Natural killer cell (primary cell): Measurements from ENCODE around the gene MYOD1. TPM values are rescaled to one million over a fixed set of nuclear protein-coding genes. Genes with fewer than 3 reads are reported as not detected.

Source experiments
- ATAC-seq, 3 donors: fragments of 150-1000 bp in 2 of 3; fragments of 200-7000 bp in 1 of 3; cut with Tn5 transposase; 1 replicate in 1 of 3; 2 replicates in 2 of 3; pipeline ENCODE4 v1.10.0; 2021; ENCODE audit warnings: mild to moderate bottlenecking in 2 of 3, moderate library complexity in 2 of 3
- DNase-seq, 2 donors: peaks; one replicate each; pipeline versions ENCODE4 v3.0.0 to v3.0.0-alpha.2; 2013 to 2021; ENCODE audit warnings: mixed read lengths in 1 of 2
- H3K27ac ChIP-seq: one replicate; pipeline ENCODE4 v1.5.1; 2013; ENCODE audit warnings: mild to moderate bottlenecking, low read length
- H3K27me3 ChIP-seq: one replicate; pipeline ENCODE4 v1.6.1; 2013; ENCODE audit warnings: low read length; ENCODE audit not compliant: control insufficient read depth, insufficient read depth
- H3K36me3 ChIP-seq: one replicate; pipeline ENCODE4 v1.6.1; 2013; ENCODE audit warnings: low read length; ENCODE audit not compliant: control insufficient read depth, insufficient read depth
- H3K4me1 ChIP-seq: one replicate; pipeline ENCODE4 v1.6.1; 2013; ENCODE audit warnings: low read length; ENCODE audit not compliant: control insufficient read depth, insufficient read depth
- H3K4me3 ChIP-seq: one replicate; pipeline ENCODE4 v1.5.1; 2013; ENCODE audit warnings: low read length
- H3K9me3 ChIP-seq: one replicate; pipeline ENCODE4 v1.6.1; 2013; ENCODE audit warnings: low read length; ENCODE audit not compliant: control insufficient read depth, insufficient read depth
- H3K27ac Mint-ChIP-seq, 2 donors: one replicate each; pipeline ENCODE4 v1.8.0; 2022; ENCODE audit warnings: mild to moderate bottlenecking in 2 of 2, mixed read lengths in 2 of 2, moderate library complexity in 1 of 2
- H3K27me3 Mint-ChIP-seq, 2 donors: one replicate each; pipeline ENCODE4 v1.8.0; 2022; ENCODE audit warnings: low read depth in 2 of 2, mixed read lengths in 2 of 2
- H3K36me3 Mint-ChIP-seq: one replicate; pipeline ENCODE4 v1.8.0; 2022; ENCODE audit warnings: mixed read lengths
- H3K4me1 Mint-ChIP-seq, 2 donors: one replicate each; pipeline ENCODE4 v1.8.0; 2022; ENCODE audit warnings: mixed read lengths in 2 of 2
- H3K4me3 Mint-ChIP-seq: one replicate; pipeline ENCODE4 v1.8.0; 2022; ENCODE audit warnings: mild to moderate bottlenecking, moderate library complexity, mixed read lengths
- H3K9me3 Mint-ChIP-seq, 2 donors: one replicate each; pipeline ENCODE4 v1.8.0; 2022; ENCODE audit warnings: mixed read lengths in 2 of 2
- WGBS: methylation state at CpG from one replicate; pipeline ENCODE4 v1.1.7; 2013; ENCODE audit warnings: missing lambda C conversion rate; ENCODE audit not compliant: insufficient coverage; 5-methylcytosine and 5-hydroxymethylcytosine counted together
- intact Hi-C: fragments of 100-400 bp; cut with micrococcal nuclease; formaldehyde crosslinking; loops from one replicate; pipeline ENCODE4 v1.14.2; 2022
- total RNA-seq, 4 donors: library from RNA; stranded (reverse); fragments of 120-200 nt in 1 of 4; gene quantifications; one replicate each; pipeline versions ENCODE4 v1.2.3 to v1.2.4, GENCODE V29; 2013 to 2022
- TF ChIP-seq, protein P1 (sequence below): fragments of 200-600 bp; IDR thresholded peaks from one replicate; pipeline ENCODE4 v1.8.0; 2022; ENCODE audit warnings: antibody characterized with exemption

MYOD1 gene
- total RNA-seq, 3 donors from 2014 or later (not counting 1 experiment from before 2014, with no cell fraction given) = not detected

DNA sequence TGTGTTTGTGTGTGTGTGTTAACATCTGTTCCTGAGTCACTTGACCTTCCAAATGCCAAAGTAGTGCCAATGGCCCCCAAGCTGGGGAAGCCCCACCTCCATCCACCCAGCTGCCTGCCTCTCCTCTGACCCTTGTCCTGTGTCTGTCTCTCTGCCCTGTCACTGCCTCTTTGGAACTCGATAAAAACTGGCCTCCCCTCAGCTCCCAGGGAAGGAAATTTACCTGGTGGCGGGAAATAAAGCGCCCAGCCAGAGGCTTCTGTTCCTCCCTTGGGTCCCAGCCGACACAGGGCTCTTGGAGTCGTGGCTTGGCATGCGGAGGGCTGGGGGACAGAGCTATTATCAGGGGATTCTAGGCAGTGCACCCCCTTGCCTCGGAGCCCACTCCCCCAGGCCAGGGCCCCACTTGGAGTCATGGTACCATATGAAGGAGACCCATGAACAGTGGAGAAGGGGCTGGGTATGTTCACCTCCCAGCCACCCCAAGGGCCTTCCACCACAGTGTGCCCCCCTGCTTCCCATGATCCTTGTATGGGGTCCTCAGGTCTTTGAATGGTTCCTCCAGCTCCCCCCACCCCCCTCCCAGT, 21.4 kb downstream of the MYOD1 start:
- no peak overlapping the region for H3K4me3 ChIP-seq
- Mint-ChIP-seq H3K9me3 (no peaks in the 10 kb centered on the region), H3K4me1 (no peaks in the 10 kb centered on the region), H3K27me3 (peaks cover 9 to 27% of the 10 kb centered on the region in 2 donors), H3K27ac (no peak overlapping the region), H3K4me3 (no peak overlapping the region), H3K36me3 (no peaks in the 10 kb centered on the region)
- ATAC-seq = no peak
- no peak for DNase-seq
- H3K27me3 ChIP-seq = peaks cover 5% of the 10 kb centered on the region
- H3K36me3 ChIP-seq = no peaks in the 10 kb centered on the region
- WGBS = 74% methylated on average over 7 of the region's 7 CpGs
- no peaks in the 10 kb centered on the region for H3K9me3 ChIP-seq
- intact Hi-C loops = no loop called here
- no peaks in the 10 kb centered on the region for H3K4me1 ChIP-seq
- no peak overlapping the region for H3K27ac ChIP-seq
- TF ChIP-seq, protein P1, sequence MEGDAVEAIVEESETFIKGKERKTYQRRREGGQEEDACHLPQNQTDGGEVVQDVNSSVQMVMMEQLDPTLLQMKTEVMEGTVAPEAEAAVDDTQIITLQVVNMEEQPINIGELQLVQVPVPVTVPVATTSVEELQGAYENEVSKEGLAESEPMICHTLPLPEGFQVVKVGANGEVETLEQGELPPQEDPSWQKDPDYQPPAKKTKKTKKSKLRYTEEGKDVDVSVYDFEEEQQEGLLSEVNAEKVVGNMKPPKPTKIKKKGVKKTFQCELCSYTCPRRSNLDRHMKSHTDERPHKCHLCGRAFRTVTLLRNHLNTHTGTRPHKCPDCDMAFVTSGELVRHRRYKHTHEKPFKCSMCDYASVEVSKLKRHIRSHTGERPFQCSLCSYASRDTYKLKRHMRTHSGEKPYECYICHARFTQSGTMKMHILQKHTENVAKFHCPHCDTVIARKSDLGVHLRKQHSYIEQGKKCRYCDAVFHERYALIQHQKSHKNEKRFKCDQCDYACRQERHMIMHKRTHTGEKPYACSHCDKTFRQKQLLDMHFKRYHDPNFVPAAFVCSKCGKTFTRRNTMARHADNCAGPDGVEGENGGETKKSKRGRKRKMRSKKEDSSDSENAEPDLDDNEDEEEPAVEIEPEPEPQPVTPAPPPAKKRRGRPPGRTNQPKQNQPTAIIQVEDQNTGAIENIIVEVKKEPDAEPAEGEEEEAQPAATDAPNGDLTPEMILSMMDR = no peak

DNA sequence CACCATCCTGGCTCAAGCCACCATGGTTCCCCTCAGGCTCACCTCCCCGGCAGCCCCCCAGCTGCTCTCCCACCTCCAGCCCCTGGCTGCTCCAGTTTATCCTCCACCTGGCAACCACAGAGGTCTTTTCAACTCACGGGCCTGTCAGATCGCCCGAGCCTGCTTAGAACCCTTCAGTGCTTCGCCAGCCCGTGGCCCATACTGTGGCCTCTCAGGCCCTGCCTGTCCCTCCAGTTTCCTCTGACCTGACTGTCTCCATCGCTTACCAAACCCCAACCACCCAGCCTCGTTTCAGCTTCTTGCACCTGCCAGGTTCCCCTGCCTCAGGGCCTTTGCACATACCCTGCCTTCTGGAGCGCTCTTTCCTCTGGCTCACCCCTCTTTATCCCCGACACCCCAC, 22.1 kb downstream of the MYOD1 start:
- H3K4me3 ChIP-seq = no peak overlapping the region
- Mint-ChIP-seq H3K4me3 (no peak overlapping the region), H3K36me3 (no peaks in the 10 kb centered on the region), H3K27me3 (peaks cover 6 to 25% of the 10 kb centered on the region in 2 donors), H3K4me1 (no peaks in the 10 kb centered on the region), H3K27ac (no peak overlapping the region), H3K9me3 (no peaks in the 10 kb centered on the region)
- ATAC-seq (no peak), DNase-seq (no peak)
- no peaks in the 10 kb centered on the region for H3K4me1 ChIP-seq
- TF ChIP-seq, protein P1 = no peak
- 87% methylated on average over 10 of the region's 10 CpGs for WGBS
- intact Hi-C loops = no loop called here
- H3K27me3 ChIP-seq = peaks cover 5% of the 10 kb centered on the region
- H3K9me3 ChIP-seq = no peaks in the 10 kb centered on the region
- no peak overlapping the region for H3K27ac ChIP-seq
- H3K36me3 ChIP-seq = no peaks in the 10 kb centered on the region

DNA sequence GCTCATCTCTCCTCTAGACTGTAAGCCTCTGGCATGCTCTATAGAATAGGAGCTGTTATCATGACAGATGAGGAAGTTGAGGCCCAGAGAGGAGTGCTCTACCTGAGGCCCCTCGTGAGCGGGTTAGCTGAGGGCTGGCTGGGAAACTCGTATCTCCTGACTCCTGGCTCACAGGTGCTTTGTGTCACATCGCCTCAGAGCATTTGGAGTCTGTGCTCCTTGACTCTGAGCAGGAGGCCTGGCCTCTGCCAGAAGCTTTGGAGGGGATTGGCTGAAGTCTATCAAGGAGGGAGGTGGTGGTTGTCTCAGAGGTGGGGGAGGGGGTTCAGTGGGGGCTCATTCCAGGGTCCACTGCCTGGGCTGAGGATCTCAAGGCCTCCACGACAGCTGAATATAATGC, 22.6 kb downstream of the MYOD1 start:
- H3K36me3 Mint-ChIP-seq = no peaks in the 10 kb centered on the region
- Histone ChIP-seq H3K27me3 (peaks cover 3% of the 10 kb centered on the region), H3K9me3 (no peaks in the 10 kb centered on the region), H3K27ac (no peak overlapping the region), H3K4me3 (no peak overlapping the region), H3K36me3 (no peaks in the 10 kb centered on the region), H3K4me1 (no peaks in the 10 kb centered on the region)
- H3K27me3 Mint-ChIP-seq = peaks cover under 1 to 20% of the 10 kb centered on the region in 2 donors
- no peak overlapping the region for H3K4me3 Mint-ChIP-seq
- DNase-seq = no peak
- TF ChIP-seq, protein P1 = no peak
- 84% methylated on average over 5 of the region's 5 CpGs for WGBS
- H3K27ac Mint-ChIP-seq = no peak overlapping the region
- ATAC-seq = no peak
- no peaks in the 10 kb centered on the region for H3K4me1 Mint-ChIP-seq
- intact Hi-C loops = no loop called here
- no peaks in the 10 kb centered on the region for H3K9me3 Mint-ChIP-seq
